ENCODE measurements around the gene ME3. TPM values are rescaled to one million over a fixed set of nuclear protein-coding genes. Genes with fewer than 3 reads are reported as not detected.

The ME3 gene
- total RNA-seq, 1 experiment from 2014 or later, result 83.8 TPM

DNA sequence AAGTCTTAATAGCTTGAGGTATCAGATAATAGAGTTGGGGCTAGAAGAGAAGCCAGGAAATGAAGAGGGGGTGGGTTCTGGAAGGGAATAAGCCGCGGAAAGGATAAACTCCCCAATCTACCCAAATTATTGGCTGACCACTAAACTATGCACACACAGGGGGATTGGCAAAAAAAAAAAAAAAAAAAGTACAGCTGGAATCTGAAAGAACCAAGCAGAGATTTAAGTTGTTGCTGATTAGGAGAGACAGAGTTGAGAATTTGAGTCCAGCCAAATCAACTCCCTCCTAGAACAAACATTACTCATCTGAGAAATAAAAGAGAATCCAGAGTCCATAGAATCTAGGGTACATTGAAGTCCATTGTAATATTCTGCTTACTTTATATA, 162.8 kb downstream of the ME3 start:
- peak; percentile 66 for DNase-seq
- H3K4me1 ChIP-seq (ENCODE audit: insufficient read depth, low read length), result peaks cover 43% of the 10 kb centered on the region
- H3K4me2 ChIP-seq (ENCODE audit: low read length), result peak overlapping the region; percentile 79
- H3K9ac ChIP-seq (ENCODE audit: low read length), result peak overlapping the region; percentile 90
- no peaks in the 10 kb centered on the region for H3K27me3 ChIP-seq (ENCODE audit: low read length)
- H2AFZ ChIP-seq (ENCODE audit: low read length), result no peak overlapping the region
- no TSS peak for BruUV-seq (replicated peaks)
- no peaks in the 10 kb centered on the region for H3K36me3 ChIP-seq (ENCODE audit: low read depth, low read length)
- H3K79me2 ChIP-seq (ENCODE audit: low read length), result no peaks in the 10 kb centered on the region
- H4K20me1 ChIP-seq (ENCODE audit: low read length), result no peaks in the 10 kb centered on the region
- peak overlapping the region; percentile 99 for H3K27ac ChIP-seq (ENCODE audit: low read length)
- intact Hi-C loops (cut with micrococcal nuclease), result loop anchor here (2.0 kb wide), 2 partner anchors 15 to 53 kb away; no protein-coding TSS in a partner anchor
- ChIA-PET CTCF (interaction anchor here (0.6 kb wide), 1 partner anchor 98 kb away, joined by 3 read pairs; no protein-coding TSS in a partner anchor), POLR2A (ENCODE audit: unreplicated experiment) (no interaction called here)
- H3K4me3 ChIP-seq (ENCODE audit: low read length), result peak overlapping the region; percentile 32; the same call in 1 of the 2 replicates
- TF ChIP-seq CTCF (conservative IDR thresholded peaks at IDR 0.05; ENCODE audit: low read depth, low read length) (no peak), EZH2 (IDR thresholded peaks at IDR 0.05; ENCODE audit: low read length, unreplicated experiment) (no peak), EZH2phosphoT487 (IDR thresholded peaks at IDR 0.05; ENCODE audit: borderline replicate concordance, low read length) (no peak)
- H3F3A ChIP-seq (ENCODE audit: low read length, unreplicated experiment), result peaks cover 10% of the 10 kb centered on the region
- no peaks in the 10 kb centered on the region for H3K9me2 ChIP-seq (replicated peaks; ENCODE audit: low read length)
- H3K9me3 ChIP-seq (ENCODE audit: low read length), result no peaks in the 10 kb centered on the region
- peak; percentile 51 for ATAC-seq

- H3K4me1 ChIP-seq (ENCODE audit: insufficient read depth, low read length), result peaks cover 43% of the 10 kb centered on the region
- no peaks in the 10 kb centered on the region for H3K36me3 ChIP-seq (ENCODE audit: low read depth, low read length)
- peak overlapping the region; percentile 32 for H3K4me3 ChIP-seq (ENCODE audit: low read length)
- H3K27ac ChIP-seq (ENCODE audit: low read length), result peak overlapping the region; percentile 99
- H3F3A ChIP-seq (ENCODE audit: low read length, unreplicated experiment), result peaks cover 10% of the 10 kb centered on the region
- peak overlapping the region; percentile 79 for H3K4me2 ChIP-seq (ENCODE audit: low read length)
- no peaks in the 10 kb centered on the region for H3K79me2 ChIP-seq (ENCODE audit: low read length)
- intact Hi-C loops (cut with micrococcal nuclease), result loop anchor here (1.0 to 2.0 kb wide), 4 partner anchors 16 to 52 kb away; no protein-coding TSS in a partner anchor
- ATAC-seq (peak; percentile 88), DNase-seq (peak; percentile 92)
- POLR2A ChIA-PET (ENCODE audit: unreplicated experiment), result no interaction called here
- H3K9ac ChIP-seq (ENCODE audit: low read length), result peak overlapping the region; percentile 90
- TF ChIP-seq EZH2phosphoT487 (IDR thresholded peaks at IDR 0.05; ENCODE audit: borderline replicate concordance, low read length), result no peak
- no peak for TF ChIP-seq CTCF (conservative IDR thresholded peaks at IDR 0.05; ENCODE audit: low read depth, low read length)
- no peak for TF ChIP-seq EZH2 (IDR thresholded peaks at IDR 0.05; ENCODE audit: low read length, unreplicated experiment)
- H3K9me2 ChIP-seq (replicated peaks; ENCODE audit: low read length), result no peaks in the 10 kb centered on the region
- BruUV-seq (replicated peaks), result TSS peak; percentile 84
- H3K27me3 ChIP-seq (ENCODE audit: low read length), result no peaks in the 10 kb centered on the region
- H2AFZ ChIP-seq (ENCODE audit: low read length), result no peak overlapping the region
- H3K9me3 ChIP-seq (ENCODE audit: low read length), result no peaks in the 10 kb centered on the region
- no peaks in the 10 kb centered on the region for H4K20me1 ChIP-seq (ENCODE audit: low read length)
- CTCF ChIA-PET, result interaction anchor here (0.6 kb wide), 1 partner anchor 99 kb away, joined by 3 read pairs; no protein-coding TSS in a partner anchor
Observed at GRCh38 chr11:86508604-86509587, 163.5 kb downstream of the ME3 start.
